DND-41 (cell line): Measurements from ENCODE around the gene NRG2.

Source experiments
- ATAC-seq: fragments of 200-7000 bp; cut with Tn5 transposase; 3 replicates; pipeline ENCODE4 v1.9.1; 2021; ENCODE audit warnings: low read depth; ENCODE audit not compliant: insufficient read depth
- DNase-seq: peaks from one replicate; pipeline ENCODE4 v3.0.0-alpha.2; 2020
- H2AFZ ChIP-seq: 2 replicates; pipeline ENCODE4 v1.6.0; 2012; ENCODE audit warnings: low read depth, low read length
- H3K27ac ChIP-seq: 2 replicates; pipeline ENCODE4 v1.5.1; 2012; ENCODE audit warnings: low read length, inconsistent platforms
- H3K27me3 ChIP-seq: fragments of 200-600 bp; sonication (generic); 2 replicates; pipeline ENCODE4 v1.6.0; 2012; ENCODE audit warnings: low read length, mild to moderate bottlenecking, inconsistent platforms; ENCODE audit not compliant: insufficient read depth, poor library complexity
- H3K36me3 ChIP-seq: 2 replicates; pipeline ENCODE4 v1.5.1; 2012; ENCODE audit warnings: low read length, inconsistent platforms; ENCODE audit not compliant: insufficient read depth
- H3K4me1 ChIP-seq: 2 replicates; pipeline ENCODE4 v1.5.1; 2012; ENCODE audit warnings: mild to moderate bottlenecking, low read length; ENCODE audit not compliant: insufficient read depth
- H3K4me2 ChIP-seq: 2 replicates; pipeline ENCODE4 v1.6.0; 2012; ENCODE audit warnings: mild to moderate bottlenecking, moderate library complexity, low read length, inconsistent platforms; ENCODE audit not compliant: insufficient read depth
- H3K4me3 ChIP-seq, 2 experiments: fragments of 200-600 bp in 1 of 2; shearing (Covaris generic) in 1 of 2; 2 replicates each; pipeline ENCODE4 v1.5.1; 2012 to 2016; ENCODE audit warnings: inconsistent platforms in 2 of 2, low read length in 2 of 2, mild to moderate bottlenecking in 2 of 2, low read depth in 1 of 2, moderate library complexity in 1 of 2
- H3K79me2 ChIP-seq: 2 replicates; pipeline ENCODE4 v1.6.0; 2012; ENCODE audit warnings: low read length, inconsistent platforms; ENCODE audit not compliant: insufficient read depth
- H3K9ac ChIP-seq: 2 replicates; pipeline ENCODE4 v1.6.0; 2012; ENCODE audit warnings: low read depth, mild to moderate bottlenecking, inconsistent platforms, low read length, moderate library complexity
- H3K9me3 ChIP-seq: 2 replicates; pipeline ENCODE4 v1.5.1; 2012; ENCODE audit warnings: low read length, moderate library complexity, mild to moderate bottlenecking, inconsistent platforms; ENCODE audit not compliant: insufficient read depth, severe bottlenecking
- H4K20me1 ChIP-seq: 2 replicates; pipeline ENCODE4 v1.6.0; 2012; ENCODE audit warnings: low read length; ENCODE audit not compliant: insufficient read depth
- EZH2 ChIP-seq: IDR thresholded peaks from 3 replicates; pipeline ENCODE4 v1.6.1; 2012; ENCODE audit warnings: borderline replicate concordance, low read depth, mild to moderate bottlenecking, moderate library complexity, low read length, inconsistent platforms; ENCODE audit not compliant: severe bottlenecking
- TF ChIP-seq, protein P1 (sequence below): IDR thresholded peaks from 2 replicates; pipeline ENCODE4 v1.5.1; 2012; ENCODE audit warnings: borderline replicate concordance, low read length, moderate library complexity, mild to moderate bottlenecking; ENCODE audit not compliant: poor library complexity, severe bottlenecking; ENCODE audit errors: extremely low read depth

The NRG2 gene

DNA sequence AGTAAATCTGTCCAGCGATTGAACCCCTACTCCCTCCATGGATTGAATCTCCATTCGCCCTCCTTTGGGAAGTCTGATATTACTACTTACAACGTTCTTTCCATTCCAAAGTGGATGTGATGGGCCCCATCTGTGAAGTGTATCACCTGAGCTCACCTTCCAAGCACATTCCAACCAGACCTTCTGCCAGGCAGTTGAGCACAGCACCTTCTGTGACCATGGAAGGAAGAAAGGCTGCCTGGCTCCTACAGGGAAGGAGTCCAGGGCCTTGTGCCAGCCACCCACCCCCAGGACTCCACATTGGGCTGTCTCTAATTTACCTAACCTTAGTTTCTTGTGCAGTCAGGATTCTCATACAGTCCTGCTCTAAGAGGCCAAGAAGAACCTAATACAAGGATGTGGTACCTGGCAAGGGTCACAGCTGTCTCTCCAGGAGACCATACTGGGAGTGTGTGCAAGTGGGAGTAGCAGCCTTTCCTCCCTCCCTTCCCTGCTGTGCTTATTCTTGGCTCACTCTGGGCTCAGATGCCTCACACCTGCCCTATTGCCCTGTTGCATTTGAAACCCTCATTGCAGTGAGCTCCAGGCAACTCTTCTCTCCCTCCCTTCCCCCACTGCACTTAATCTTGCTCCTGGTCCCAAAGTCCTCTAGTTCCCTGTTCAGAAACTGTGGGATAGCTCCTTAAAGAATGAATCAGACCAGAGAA lies 116.1 kb downstream of the NRG2 start:
- Histone ChIP-seq H3K27me3 (peaks cover 4% of the 10 kb centered on the region), H3K9me3 (no peaks in the 10 kb centered on the region), H3K4me2 (no peak overlapping the region), H4K20me1 (no peaks in the 10 kb centered on the region), H3K27ac (no peak overlapping the region), H2AFZ (no peak overlapping the region), H3K4me3 (no peak overlapping the region), H3K9ac (no peak overlapping the region), H3K4me1 (no peaks in the 10 kb centered on the region), H3K79me2 (no peaks in the 10 kb centered on the region), H3K36me3 (no peaks in the 10 kb centered on the region)
- DNase-seq (no peak), ATAC-seq (no peak)
- TF ChIP-seq EZH2, result no peak
- TF ChIP-seq, protein P1, sequence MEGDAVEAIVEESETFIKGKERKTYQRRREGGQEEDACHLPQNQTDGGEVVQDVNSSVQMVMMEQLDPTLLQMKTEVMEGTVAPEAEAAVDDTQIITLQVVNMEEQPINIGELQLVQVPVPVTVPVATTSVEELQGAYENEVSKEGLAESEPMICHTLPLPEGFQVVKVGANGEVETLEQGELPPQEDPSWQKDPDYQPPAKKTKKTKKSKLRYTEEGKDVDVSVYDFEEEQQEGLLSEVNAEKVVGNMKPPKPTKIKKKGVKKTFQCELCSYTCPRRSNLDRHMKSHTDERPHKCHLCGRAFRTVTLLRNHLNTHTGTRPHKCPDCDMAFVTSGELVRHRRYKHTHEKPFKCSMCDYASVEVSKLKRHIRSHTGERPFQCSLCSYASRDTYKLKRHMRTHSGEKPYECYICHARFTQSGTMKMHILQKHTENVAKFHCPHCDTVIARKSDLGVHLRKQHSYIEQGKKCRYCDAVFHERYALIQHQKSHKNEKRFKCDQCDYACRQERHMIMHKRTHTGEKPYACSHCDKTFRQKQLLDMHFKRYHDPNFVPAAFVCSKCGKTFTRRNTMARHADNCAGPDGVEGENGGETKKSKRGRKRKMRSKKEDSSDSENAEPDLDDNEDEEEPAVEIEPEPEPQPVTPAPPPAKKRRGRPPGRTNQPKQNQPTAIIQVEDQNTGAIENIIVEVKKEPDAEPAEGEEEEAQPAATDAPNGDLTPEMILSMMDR, result no peak

DNA sequence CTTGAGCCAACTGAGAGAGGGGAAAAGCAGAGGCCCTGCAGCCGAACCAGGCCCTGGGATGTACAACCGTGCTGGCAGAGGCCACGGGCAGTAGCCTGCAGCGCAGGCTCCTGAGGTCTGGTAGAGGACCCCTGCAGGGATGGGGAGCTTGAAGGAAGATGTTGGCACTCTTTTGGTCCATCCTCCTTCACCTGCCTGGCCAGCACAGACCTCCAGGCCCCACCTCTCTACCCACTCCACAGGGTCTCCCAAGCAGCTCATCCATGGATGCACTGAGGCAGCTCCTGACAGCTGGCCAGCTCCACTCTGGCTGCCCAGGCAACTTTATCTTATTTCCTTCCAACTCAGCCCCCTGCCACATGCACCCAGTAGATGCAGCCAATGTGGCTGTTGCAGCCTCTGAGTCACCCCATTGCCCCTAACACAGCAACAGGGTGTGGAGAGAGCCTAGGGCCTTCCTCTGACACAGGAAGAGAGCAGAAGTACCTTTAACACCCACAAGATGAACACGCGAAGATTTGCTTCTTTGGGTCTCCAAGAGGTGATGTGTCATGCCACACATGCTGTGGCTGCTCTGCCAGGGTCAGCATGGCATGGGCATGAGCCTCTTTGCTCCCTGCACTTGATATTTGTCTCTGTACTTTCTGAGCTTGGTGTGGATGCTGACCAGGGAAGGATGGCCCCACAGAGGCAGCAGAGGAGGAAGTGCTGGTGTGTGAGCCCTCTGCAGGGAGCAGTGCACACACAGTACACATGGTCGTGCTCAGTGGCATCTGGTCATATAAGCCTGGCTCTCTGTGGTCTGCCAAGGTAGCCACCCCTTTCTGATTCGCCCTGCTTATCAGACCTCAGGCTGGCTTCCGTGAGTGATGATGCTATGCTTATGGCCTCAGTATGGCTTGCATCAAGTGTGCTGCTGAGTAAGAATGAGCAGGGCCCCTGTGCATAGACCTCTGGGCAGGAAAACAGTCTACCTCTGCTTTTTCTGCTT lies 117.2 kb downstream of the NRG2 start:
- TF ChIP-seq, protein P1, result no peak
- no peak for TF ChIP-seq EZH2

DNA sequence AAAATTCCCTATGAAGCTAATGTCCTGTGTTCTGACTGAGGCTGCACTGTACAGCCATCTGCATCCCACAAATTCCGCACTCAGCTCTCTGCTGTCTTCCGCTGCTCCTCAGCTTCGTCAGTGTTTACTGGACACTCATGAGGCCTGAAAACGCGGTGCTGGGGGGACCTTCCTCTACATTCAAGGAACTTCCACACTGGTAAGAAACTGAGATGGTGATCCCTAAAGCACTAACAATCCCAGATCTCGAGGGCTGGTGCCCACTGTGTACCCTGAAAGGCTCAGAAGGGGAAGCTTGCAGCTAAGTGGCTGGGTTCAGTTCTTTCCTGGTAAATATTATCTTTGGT lies 117.9 kb downstream of the NRG2 start:
- peaks cover 4% of the 10 kb centered on the region for H3K27me3 ChIP-seq
- no peaks in the 10 kb centered on the region for H3K4me1 ChIP-seq
- H3K9me3 ChIP-seq, result no peaks in the 10 kb centered on the region
- H3K79me2 ChIP-seq, result no peaks in the 10 kb centered on the region
- no peaks in the 10 kb centered on the region for H3K36me3 ChIP-seq
- ATAC-seq, result no peak
- TF ChIP-seq EZH2, result no peak
- H3K27ac ChIP-seq, result no peak overlapping the region
- DNase-seq, result no peak
- H4K20me1 ChIP-seq, result no peaks in the 10 kb centered on the region
- no peak overlapping the region for H3K4me2 ChIP-seq
- H3K4me3 ChIP-seq, result no peak overlapping the region
- no peak overlapping the region for H2AFZ ChIP-seq
- no peak overlapping the region for H3K9ac ChIP-seq

More for the DNA sequence above, 117.2 kb downstream of the NRG2 start:
- Histone ChIP-seq H3K79me2 (no peaks in the 10 kb centered on the region), H3K4me1 (no peaks in the 10 kb centered on the region), H2AFZ (no peak overlapping the region), H3K27ac (no peak overlapping the region), H3K9ac (no peak overlapping the region), H3K9me3 (no peaks in the 10 kb centered on the region), H3K36me3 (no peaks in the 10 kb centered on the region), H3K4me3 (no peak overlapping the region), H3K27me3 (peaks cover 4% of the 10 kb centered on the region), H3K4me2 (no peak overlapping the region), H4K20me1 (no peaks in the 10 kb centered on the region)
- no peak for DNase-seq
- ATAC-seq, result no peak
